GM19468 (cell line): ENCODE measurements around the gene PFN3.
"Not testable (repeated sequence)": the region's sequence is repeated elsewhere in the genome, so short reads cannot be mapped to it uniquely, and the experiment has no call there.

Experiments used
- ATAC-seq: cut with Tn5 transposase; IDR thresholded peaks from one replicate; pipeline ENCODE4 v1.9.1; 2021; ENCODE audit warnings: mild to moderate bottlenecking, moderate library complexity, moderate number of reproducible peaks; ENCODE audit not compliant: unreplicated experiment; ENCODE audit errors: extremely low read depth

The PFN3 gene

DNA sequence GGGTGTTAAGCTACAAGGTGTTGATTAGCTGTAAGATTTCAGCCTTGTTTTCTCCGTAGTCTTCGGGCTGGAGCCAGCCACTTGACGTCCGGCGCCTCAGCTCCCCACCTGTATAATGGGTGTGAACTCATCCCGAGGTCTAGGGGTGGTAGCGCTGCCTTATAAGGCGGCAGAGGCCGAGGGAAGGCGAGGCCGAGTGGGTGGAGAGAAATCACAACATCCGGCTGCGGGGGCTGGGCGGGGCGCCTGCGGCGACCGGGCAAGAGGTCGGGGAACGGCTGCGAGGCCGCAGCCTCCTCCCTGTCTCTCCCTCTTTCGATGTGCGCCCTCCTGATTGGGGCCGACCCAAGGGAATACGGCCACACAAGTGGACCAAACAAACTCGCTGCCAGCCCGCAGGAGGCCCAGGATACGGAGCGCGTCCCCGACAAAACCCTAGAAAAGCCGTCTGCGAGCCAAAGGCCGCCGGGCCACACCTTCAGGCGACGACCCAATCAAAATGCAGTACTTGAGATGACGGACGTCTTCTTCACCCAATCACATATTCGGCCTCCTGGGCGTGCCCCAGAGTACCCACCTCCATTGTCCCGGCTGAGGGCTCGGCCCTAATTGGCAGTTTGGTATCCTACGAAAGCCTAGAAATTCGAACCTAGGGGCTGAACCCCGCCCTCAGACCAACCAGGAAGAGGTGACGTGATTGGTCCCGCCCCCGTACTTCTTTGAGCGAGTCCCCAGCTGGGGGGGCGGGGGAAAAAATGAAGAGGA, 25.5 kb upstream of the PFN3 start:
- peak; percentile 57 for ATAC-seq

DNA sequence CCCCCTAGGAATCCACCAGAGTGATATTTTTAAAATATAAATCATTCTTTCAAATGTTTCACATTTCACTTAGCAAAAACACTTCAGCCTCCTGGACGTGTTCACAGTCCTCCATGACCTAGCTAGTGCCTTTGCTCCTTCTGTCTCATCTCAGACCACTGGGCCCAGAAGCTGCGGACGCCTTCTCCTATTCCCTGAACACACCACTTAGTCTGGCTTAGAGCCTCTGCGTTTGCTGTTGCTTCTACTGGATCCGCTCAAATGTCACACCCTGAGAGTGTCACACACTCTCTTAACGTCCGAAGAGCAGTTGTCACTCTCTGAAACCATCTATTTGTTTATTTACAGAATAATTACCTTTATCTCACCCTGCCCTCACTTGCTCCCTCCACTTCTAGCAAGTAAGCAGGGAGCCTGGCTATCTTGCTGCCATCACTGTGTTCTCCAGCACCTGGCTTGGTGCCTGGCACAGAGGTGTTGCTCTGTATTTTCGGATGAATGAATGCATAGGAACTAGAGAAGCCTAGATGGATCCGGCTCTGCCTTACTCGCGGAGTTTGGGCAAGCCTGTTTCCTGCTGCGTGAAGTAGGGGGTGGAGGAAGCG, 24.8 kb upstream of the PFN3 start:
- ATAC-seq, result no peak

DNA sequence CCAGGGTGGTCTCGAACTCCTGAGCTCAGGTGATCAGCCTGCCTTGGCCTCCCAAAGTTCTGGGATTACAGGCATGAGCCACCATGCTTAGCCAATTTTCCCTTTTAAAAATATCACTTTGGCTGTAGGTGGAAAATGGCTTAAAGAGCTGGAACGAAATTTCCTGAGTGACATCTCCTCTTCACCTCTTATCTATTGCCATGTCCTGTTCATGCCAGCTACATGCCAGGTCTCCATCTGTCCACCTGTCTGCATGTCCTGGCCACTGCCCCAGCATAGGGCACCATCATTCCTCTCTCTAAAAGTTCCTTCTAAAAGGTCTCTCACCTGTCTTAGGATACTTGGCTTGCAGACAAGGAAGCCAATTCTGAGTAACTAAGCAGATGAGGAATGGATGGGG, 23.2 kb upstream of the PFN3 start:
- ATAC-seq, result no peak

DNA sequence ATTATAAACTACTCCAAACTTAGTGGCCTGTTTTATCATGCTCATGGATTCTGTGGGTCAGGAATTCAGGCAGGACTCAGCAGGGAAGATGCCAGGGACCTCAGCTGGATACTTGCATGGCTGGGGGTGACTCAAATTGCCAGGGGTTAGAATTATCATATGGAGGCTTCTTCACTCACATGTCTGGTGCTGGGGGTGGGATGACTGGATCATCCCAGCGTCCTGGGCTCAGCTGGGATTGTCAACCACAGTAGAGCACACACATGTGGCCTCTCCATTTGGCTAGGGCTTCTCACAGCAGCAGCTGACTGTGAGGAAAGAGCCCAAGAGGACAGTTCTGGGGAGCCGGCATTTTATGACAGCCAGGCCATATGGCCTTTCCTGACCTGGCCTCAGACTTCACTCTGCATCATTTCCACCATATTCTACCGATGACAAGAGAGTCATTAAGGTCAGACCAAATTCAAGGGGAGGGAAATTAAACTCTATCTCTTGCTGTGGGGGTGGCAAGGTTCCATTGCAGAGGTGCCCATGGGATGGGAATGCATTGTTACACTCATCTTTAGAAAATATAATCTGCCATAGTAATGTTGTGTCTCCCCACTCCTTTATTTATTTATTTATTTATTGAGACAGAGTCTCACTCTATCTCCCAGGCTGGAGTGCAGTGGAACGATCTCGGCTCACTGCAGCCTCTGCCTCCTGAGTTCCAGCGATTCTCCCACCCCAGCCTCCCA, 20.8 kb upstream of the PFN3 start:
- ATAC-seq, result no peak

DNA sequence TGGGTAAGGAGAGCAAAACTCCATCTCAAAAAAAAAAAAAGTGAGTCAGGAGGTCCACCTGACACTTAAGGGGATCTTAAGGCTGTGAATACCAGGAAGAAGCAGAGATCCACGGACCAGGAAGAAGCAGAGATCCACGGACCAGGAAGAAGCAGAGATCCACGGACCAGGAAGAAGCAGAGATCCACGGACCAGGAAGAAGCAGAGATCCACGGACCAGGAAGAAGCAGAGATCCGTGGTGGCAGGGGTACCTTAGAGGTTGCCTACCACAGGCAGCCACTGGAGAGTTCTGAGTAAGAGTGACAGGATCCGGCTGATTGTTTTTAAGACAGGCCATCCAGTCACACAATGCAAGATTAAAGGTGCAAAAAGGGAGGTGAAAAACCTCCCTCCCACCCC, 20.0 kb upstream of the PFN3 start:
- ATAC-seq, result not testable (repeated sequence)

DNA sequence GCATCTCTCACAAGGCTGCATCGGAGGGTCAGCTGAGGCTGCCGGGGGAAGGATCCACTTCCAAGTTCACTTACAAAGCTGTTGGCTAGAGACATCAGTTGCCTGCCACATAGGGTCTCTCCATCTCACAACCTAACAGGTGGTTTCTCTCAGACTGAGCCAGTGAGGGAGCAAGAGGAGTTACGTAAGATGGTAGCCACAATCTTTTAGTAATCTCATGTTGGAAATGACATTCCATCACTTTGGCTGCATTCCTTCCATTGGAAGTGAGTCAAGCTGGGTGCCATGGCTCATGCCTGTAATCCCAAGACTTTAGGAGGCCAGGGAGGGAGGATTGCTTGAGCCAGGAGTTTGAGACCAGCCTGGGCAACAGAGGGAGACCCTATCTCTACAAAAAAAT, 18.6 kb upstream of the PFN3 start:
- no peak for ATAC-seq

DNA sequence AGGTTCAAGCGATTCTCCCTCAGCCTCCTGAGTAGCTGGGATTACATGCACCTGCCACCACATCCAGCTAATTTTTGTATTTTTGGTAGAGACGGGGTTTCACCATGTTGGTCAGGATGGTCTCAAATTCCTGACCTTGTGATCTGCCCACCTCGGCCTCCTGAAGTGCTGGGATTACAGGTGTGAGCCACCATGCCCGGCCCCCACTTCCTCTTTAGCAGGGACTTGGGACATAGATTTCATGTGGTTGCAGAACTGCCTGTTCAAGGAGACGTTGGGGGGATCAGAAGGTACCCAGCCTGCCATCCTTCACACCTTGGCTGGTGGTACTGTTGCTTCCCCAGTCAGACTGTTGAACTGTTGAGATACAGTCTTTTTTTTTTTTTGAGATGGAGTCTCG, 16.6 kb upstream of the PFN3 start:
- ATAC-seq, result not testable (repeated sequence)

DNA sequence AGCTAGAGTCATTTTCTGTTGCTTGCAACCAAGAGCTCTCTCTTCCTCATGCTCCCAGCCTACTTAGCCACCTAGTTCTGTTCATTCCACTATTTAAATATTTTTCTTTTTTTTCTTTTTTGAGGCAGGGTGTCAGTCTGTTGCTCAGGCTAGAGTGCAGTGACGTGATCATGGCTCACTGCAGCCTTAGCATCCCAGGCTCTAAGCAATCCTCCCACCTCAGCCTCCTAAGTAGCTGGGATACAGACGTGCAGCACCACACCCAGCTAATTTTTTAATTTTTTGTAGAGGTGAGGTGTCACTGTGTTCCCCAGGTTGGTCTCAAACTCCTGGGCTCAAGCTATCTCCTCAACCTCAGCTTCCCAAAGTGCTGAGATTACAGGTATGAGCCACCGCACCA, 14.0 kb upstream of the PFN3 start:
- no peak for ATAC-seq

DNA sequence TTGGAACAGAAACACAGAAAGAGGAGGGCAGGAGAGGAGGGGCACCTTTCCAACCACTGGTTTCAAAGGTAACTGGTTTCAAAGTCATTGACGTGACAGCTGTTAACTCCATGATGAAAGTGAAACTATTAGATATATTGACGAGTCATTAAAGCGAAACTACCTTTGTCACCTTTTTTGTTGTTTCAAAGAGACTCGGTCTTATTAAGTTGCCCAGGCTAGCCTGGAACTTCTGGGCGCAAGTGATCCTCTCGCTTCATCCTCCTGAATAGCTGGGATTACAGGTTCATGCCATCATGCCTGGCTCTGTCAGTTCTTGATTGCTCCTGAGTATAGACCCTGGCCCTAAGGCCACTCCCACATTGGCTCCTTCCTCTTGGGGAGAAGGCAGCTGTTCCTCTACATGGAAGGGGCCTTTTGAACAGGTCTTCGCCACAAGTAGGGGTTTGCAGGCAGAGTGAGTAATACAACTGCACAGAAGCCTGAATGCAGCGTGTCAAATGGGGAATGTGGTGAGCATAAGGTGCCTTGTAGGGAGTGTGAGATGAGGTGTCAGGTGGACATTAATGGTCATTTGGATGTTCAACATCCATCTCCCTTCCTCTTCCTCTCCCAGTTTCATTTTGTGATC, 12.3 kb upstream of the PFN3 start:
- ATAC-seq, result peak; percentile 20

DNA sequence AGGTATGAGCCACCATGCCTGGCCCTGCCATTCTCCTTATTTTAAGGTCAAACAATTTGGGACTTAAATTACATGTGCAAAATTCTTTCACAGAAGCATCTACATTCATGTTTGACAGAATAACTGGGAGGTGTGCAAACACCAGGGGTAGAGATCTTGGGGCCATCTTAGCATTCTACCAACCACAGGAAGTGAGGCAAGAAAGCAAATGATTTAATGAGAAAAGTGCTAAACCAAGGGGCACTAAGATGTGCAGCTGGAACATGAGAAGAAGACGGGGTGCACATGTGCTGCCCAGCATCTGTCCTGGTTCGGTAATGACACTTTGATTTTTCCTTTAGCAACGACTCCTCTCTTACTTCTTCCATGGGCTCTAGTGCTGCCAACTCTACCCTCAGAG, 10.1 kb upstream of the PFN3 start:
- no peak for ATAC-seq

DNA sequence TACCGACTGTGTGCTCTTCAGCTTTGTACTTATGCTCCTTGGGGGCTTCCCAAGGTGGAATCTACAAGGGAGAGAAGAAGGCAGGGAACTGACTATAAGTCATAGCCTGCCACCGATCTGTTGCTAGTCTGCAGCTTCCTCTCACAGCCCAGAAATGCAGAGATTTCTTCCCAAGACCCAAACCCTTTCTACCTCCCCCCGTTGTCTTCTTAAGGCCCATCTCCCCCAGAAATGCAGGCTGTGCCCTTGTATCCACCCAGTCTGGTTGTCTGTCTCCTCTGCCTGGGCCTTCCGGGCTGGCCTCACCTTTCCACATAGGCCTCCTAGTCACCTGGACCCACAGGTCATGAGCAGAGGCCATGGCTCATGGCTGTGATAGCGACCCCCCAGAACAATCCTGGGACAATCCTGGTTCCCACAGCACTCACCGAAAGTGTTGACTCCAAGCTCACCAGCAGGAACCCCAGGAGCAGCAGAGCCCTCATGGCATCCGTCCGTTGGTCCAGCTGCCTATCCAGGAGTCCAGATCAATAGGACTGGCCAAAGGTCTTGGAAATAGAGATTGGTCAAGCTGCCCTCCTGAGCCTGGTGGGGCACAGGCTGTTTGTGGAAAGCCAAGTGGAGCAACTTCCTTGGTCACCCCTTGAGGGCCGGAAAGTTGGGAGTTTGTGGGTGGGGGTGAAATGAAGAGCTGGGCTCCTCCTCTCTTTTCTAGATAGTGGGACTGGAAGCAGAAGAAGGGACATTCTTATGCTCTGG, 8.8 kb upstream of the PFN3 start, which contains the start of gene F12:
F12 (minus strand) TSS at position 522 of the 759 bp plus-strand sequence; CDS start at position 485, 37 bp downstream.
- ATAC-seq, result no peak

DNA sequence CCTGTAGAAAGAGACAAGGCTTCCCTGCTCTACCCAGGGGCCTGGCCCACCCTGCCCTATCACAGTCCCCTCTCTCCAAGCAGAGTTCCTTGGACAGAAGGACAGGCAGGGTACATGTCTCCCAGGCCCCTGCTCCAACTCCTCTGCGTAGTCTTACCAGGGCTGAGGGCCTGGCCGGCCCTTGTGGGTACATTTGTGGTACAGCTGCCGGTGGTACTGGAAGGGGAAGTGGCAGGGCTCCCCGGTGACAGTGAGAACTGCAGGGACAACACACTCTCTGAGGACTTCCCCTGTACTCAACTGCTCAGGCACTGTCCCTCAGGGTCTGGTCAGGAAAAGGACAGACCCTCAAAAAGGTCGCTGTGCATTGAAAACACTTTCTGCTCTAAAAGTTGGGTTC, 5.3 kb upstream of the PFN3 start:
- ATAC-seq, result no peak

DNA sequence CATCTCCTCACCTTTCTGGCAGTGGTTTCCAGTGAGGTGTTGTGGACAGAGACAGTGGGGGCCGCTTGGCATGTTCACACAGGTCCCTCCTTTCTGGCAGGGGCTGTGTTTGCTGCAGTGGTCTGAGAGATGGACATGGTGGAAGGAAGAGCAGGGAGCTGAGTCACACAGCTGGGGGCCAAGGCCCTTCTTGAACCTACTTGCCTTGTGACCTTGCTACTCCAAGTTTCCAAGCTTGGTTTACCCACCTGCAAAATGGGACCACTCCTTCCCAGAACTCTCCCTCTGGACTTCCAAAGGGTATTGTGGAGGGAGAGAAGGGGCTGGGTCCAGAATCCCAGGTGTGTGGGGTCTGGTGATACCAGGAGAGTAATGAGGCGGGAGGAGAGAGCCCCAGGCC, 4.9 kb upstream of the PFN3 start:
- ATAC-seq, result no peak

DNA sequence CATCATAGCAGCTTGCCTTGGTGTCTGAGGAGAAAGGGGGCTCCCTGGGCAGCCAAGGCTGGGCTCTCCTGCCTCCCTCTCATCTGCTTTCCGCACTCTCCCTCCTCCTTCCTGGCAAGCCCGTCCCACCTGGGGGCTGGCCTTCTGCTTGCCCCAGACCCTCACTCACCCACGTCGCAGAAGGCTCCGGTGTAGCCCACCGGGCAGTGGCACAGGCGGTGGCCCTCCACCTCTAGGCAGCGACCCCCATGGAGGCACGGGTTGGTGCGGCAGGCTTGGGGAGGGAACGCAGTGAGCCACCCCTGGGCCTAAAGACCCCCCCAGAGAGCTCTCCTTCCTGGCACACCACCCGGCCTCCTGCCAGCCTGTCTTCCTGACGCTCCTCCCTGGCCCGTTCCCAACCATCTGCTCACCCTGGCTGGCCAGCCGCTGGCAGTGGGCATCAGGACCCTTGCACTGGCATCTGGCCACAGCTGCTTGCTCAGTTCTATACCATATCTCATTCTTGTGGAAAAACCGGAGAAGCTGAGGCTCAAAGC, 4.2 kb upstream of the PFN3 start:
- ATAC-seq, result no peak

DNA sequence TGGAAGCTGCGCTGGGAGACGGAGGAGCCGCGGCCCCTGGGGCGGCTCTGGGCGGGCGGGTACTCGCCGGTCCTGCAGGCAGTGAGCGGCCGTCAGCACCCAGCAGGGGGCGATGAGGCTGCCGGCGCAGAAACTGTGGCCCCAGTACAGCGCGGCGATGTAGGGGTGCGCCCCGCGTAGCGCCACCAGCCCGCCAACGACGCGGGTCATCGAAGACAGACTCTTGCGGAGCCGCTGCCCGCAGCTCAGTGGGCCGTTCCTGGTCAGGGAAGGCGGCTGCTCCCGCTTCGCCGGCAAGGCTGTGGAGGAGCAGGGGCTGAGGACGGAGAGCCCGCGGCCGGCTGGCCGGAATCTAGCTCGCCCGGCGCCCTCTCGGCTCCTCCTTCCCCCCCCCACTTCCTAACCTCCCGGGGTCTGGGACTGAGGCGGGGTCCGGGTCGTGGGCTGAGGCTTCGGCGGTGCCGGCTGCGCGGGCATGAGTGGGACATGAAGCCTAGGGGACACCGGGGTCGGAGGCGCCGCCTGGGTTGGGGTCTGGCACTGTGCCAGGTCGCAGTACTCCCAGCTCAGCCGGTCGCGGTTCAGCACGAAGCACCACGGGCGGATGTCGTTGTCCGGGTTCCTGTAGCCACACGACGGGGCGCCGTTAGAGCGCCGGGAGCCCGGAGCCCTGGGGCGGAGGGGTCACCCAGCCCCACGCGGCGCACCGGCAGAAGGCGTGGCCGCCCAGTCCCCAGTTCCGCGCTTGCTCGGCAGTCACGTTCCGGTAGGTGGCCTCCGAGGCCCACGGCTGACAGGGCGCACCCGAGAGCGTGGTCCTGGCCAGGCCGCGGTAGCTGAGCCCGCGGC, 3.6 kb upstream of the PFN3 start:
- ATAC-seq, result peak; percentile 60

DNA sequence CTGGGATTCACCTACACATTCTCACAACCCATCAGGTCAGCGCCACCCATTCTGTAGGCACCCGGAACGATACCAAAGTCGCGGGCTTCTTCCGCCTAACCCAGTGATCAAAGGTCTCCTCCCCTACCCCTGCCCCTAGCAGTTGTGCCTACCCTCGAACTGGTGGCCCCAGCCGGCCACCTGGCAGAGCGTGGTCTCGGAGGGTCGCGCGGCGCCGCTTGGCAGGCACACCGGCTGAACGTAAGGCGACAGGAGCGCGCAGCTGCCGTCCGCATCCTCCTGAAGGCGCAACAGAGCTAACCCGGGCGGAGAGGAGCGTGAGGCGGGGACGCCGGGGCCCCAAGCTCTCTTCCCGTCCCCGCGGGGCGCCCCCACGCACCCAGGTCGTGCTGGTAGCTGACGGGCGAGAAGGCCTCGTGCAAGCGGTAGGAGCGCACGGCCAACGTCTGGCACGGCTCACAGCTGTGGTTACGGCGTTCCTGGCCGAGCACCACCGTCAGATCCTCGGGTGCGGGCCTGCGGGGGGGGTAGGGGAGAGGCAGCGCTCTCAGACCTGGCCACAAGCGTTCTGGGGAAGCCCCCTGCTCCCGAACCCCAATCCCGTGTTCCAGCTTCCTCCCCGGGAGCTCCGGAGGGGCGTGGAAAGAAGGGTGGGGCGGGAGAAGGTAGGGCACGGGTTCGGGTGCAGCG, 2.8 kb upstream of the PFN3 start:
- no peak for ATAC-seq

DNA sequence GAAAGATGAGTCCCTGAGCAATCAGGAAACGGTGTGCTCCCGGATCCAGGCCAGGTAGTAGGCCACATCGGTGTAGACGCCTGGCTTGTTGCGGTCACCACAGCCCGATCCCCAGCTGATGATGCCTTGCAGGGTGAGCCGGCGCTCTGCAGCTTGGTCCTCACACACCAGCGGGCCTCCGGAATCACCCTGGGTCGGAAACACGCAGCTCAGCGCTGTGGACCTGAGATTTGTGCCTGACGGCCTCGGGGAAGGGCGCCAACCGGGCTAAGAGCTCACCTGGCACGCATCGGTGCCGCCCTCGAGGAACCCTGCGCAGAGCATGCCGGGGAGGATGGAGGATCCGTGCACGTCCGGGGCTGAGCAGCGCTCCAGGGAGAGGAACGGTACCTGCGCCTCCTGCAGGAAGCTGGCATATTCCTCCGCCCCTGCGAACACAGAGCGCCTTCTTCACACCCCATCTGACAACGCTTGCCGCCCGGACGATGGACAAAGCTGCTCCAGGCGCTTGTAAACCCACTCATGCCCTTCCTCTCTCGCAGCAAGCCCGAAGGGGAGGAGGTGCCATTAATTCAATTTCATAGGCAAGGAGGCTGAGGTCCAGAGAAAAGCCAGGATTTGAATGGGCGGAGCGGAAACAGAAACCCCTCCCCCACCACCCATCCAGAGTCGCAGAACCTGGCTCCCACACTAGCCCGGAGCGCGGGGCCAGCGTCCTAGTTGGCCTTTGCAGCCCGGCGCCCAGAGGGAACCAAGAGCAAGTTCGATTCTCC, 2.0 kb upstream of the PFN3 start:
- no peak for ATAC-seq
